Trophoblast cell (in vitro differentiated cells and primary cell): ENCODE results near the gene CDCP1. TPM values are rescaled to one million over a fixed set of nuclear protein-coding genes. Genes with fewer than 3 reads are reported as not detected.

Source experiments
- DNase-seq, 2 donors: peaks; one replicate each; pipeline ENCODE4 v3.0.0-alpha.2; 2016
- H2AFZ ChIP-seq: 2 replicates; pipeline ENCODE4 v1.6.1; 2013; ENCODE audit warnings: low read length, moderate library complexity, mild to moderate bottlenecking; ENCODE audit not compliant: insufficient read depth, poor library complexity
- H2AK5ac ChIP-seq: 2 replicates; pipeline ENCODE4 v1.6.1; 2013; ENCODE audit warnings: mild to moderate bottlenecking, low read length
- H2BK120ac ChIP-seq: 2 replicates; pipeline ENCODE4 v1.6.1; 2013; ENCODE audit warnings: low read length, mild to moderate bottlenecking, moderate library complexity; ENCODE audit not compliant: insufficient read depth, poor library complexity
- H2BK12ac ChIP-seq: 2 replicates; pipeline ENCODE4 v1.6.1; 2013; ENCODE audit warnings: mild to moderate bottlenecking, low read length, moderate library complexity
- H2BK5ac ChIP-seq: 2 replicates; pipeline ENCODE4 v1.6.1; 2013; ENCODE audit warnings: low read length, low read depth, moderate library complexity, mild to moderate bottlenecking; ENCODE audit not compliant: poor library complexity
- H3K14ac ChIP-seq: 2 replicates; pipeline ENCODE4 v1.6.1; 2013; ENCODE audit warnings: mild to moderate bottlenecking, low read length
- H3K18ac ChIP-seq: 2 replicates; pipeline ENCODE4 v1.6.1; 2013; ENCODE audit warnings: mild to moderate bottlenecking, low read length
- H3K23ac ChIP-seq: 2 replicates; pipeline ENCODE4 v1.6.1; 2013; ENCODE audit warnings: low read length
- H3K27ac ChIP-seq: 2 replicates; pipeline ENCODE4 v1.5.1; 2013; ENCODE audit warnings: low read depth, mild to moderate bottlenecking, inconsistent platforms, low read length, moderate library complexity
- H3K27me3 ChIP-seq: 2 replicates; pipeline ENCODE4 v1.6.1; 2013; ENCODE audit warnings: inconsistent platforms, mild to moderate bottlenecking, low read length, moderate library complexity; ENCODE audit not compliant: insufficient read depth
- H3K36me3 ChIP-seq, 2 experiments: 1 replicate in 1 of 2; 2 replicates in 1 of 2; pipeline ENCODE4 v1.6.1; 2013; ENCODE audit warnings: low read length in 2 of 2, mild to moderate bottlenecking in 2 of 2, moderate library complexity in 1 of 2; ENCODE audit not compliant: insufficient read depth in 2 of 2, control insufficient read depth in 1 of 2
- H3K4ac ChIP-seq: 2 replicates; pipeline ENCODE4 v1.6.1; 2013; ENCODE audit warnings: low read depth, mild to moderate bottlenecking, low read length, moderate library complexity
- H3K4me1 ChIP-seq, 2 experiments: 1 replicate in 1 of 2; 2 replicates in 1 of 2; pipeline ENCODE4 v1.6.1; 2013; ENCODE audit warnings: low read length in 2 of 2, mild to moderate bottlenecking in 2 of 2, moderate library complexity in 1 of 2; ENCODE audit not compliant: insufficient read depth in 2 of 2, control insufficient read depth in 1 of 2
- H3K4me2 ChIP-seq: 2 replicates; pipeline ENCODE4 v1.6.1; 2013; ENCODE audit warnings: inconsistent platforms, mild to moderate bottlenecking, low read length, moderate library complexity
- H3K4me3 ChIP-seq: 2 replicates; pipeline ENCODE4 v1.5.1; 2013; ENCODE audit warnings: mild to moderate bottlenecking, low read depth, low read length, inconsistent platforms
- H3K79me1 ChIP-seq: one replicate; pipeline ENCODE4 v1.6.1; 2013; ENCODE audit warnings: low read length
- H3K79me2 ChIP-seq: 2 replicates; pipeline ENCODE4 v1.6.1; 2013; ENCODE audit warnings: low read length, mild to moderate bottlenecking; ENCODE audit not compliant: control insufficient read depth, insufficient read depth, poor library complexity
- H3K9ac ChIP-seq: 2 replicates; pipeline ENCODE4 v1.6.1; 2013; ENCODE audit warnings: mild to moderate bottlenecking, low read length
- H3K9me3 ChIP-seq: 2 replicates; pipeline ENCODE4 v1.6.1; 2013; ENCODE audit warnings: low read depth, mild to moderate bottlenecking, control low read depth, inconsistent platforms, low read length; ENCODE audit not compliant: insufficient read depth
- H4K12ac ChIP-seq: 2 replicates; pipeline ENCODE4 v1.6.1; 2013; ENCODE audit warnings: low read depth, mild to moderate bottlenecking, low read length, moderate library complexity
- H4K8ac ChIP-seq: 2 replicates; pipeline ENCODE4 v1.6.1; 2013; ENCODE audit warnings: low read depth, mild to moderate bottlenecking, low read length, moderate library complexity
- H4K91ac ChIP-seq: one replicate; pipeline ENCODE4 v1.6.1; 2013; ENCODE audit warnings: low read depth, mild to moderate bottlenecking, low read length, moderate library complexity
- WGBS: extraction: QIAGEN DNeasy Blood & Tissue Kit; methylation state at CpG from one replicate; pipeline ENCODE4 v1.1.7; 2013; ENCODE audit warnings: missing lambda C conversion rate; ENCODE audit not compliant: insufficient read length, insufficient coverage; ENCODE audit errors: extremely low coverage; 5-methylcytosine and 5-hydroxymethylcytosine counted together
- polyA plus RNA-seq: library from polyadenylated mRNA; stranded (reverse); fragments of 200-250 nt; gene quantifications from 2 replicates; pipeline ENCODE4 v1.2.3, GENCODE V29; 2013

The CDCP1 gene
- 3.7 and 4.1 TPM in 2 replicates for polyA plus RNA-seq

- H3K9ac ChIP-seq, result peak within 1 kb of the TSS; percentile 41
- H2BK5ac ChIP-seq, result no peak within 1 kb of the TSS
- H3K4ac ChIP-seq, result no peak within 1 kb of the TSS
- no peaks in the 10 kb centered on the region for H3K79me1 ChIP-seq
- H4K12ac ChIP-seq, result peak within 1 kb of the TSS; percentile 12
- H3K23ac ChIP-seq, result no peak within 1 kb of the TSS
- peaks cover 9 to 14% of the 10 kb centered on the region in 2 experiments for H3K4me1 ChIP-seq
- peaks cover 2% of the 10 kb centered on the region for H3K79me2 ChIP-seq
- no peaks in the 10 kb centered on the region for H3K9me3 ChIP-seq
- H2AFZ ChIP-seq, result peak within 1 kb of the TSS; percentile 47
- H2BK120ac ChIP-seq, result no peak within 1 kb of the TSS
- WGBS, result no CpG with 5 or more reads among the region's 92 CpGs
- no peaks in the 10 kb centered on the region for H3K36me3 ChIP-seq
- H3K4me3 ChIP-seq, result peak within 1 kb of the TSS; percentile 73
- H4K8ac ChIP-seq, result peak within 1 kb of the TSS; percentile 7
- H3K27me3 ChIP-seq, result peaks cover 7% of the 10 kb centered on the region
- DNase-seq, result peak in 1 of 2 donors; percentile 52
- H3K4me2 ChIP-seq, result peak within 1 kb of the TSS; percentile 89
- peak within 1 kb of the TSS; percentile 9 for H4K91ac ChIP-seq
- H2AK5ac ChIP-seq, result no peak within 1 kb of the TSS
- H3K27ac ChIP-seq, result no peak within 1 kb of the TSS
- H2BK12ac ChIP-seq, result no peak within 1 kb of the TSS
- peak within 1 kb of the TSS; percentile 3 for H3K18ac ChIP-seq
- H3K14ac ChIP-seq, result peak within 1 kb of the TSS; percentile 5
Measured at GRCh38 chr3:45145681-45146614, at the start of gene CDCP1. Gene CDCP1, minus strand, starts transcription at chr3:45146378. Its CDS starts 91 bp downstream, at chr3:45146287.

- no peak overlapping the region for H2BK120ac ChIP-seq
- H4K8ac ChIP-seq, result no peak overlapping the region
- H3K23ac ChIP-seq, result no peak overlapping the region
- H4K91ac ChIP-seq, result no peak overlapping the region
- no peak overlapping the region for H3K9ac ChIP-seq
- peak; percentile 56 to 73 for DNase-seq
- no peak overlapping the region for H4K12ac ChIP-seq
- no peak overlapping the region for H3K4me3 ChIP-seq
- H2BK12ac ChIP-seq, result no peak overlapping the region
- H3K9me3 ChIP-seq, result no peaks in the 10 kb centered on the region
- no peaks in the 10 kb centered on the region for H3K79me1 ChIP-seq
- no peak overlapping the region for H3K27ac ChIP-seq
- no peak overlapping the region for H2BK5ac ChIP-seq
- H3K4me1 ChIP-seq, result peaks cover 3 to 5% of the 10 kb centered on the region in 2 experiments
- no peak overlapping the region for H3K14ac ChIP-seq
- H3K27me3 ChIP-seq, result no peaks in the 10 kb centered on the region
- no peak overlapping the region for H2AK5ac ChIP-seq
- no peak overlapping the region for H3K18ac ChIP-seq
- no peaks in the 10 kb centered on the region for H3K79me2 ChIP-seq
- H2AFZ ChIP-seq, result no peak overlapping the region
- H3K4me2 ChIP-seq, result no peak overlapping the region
- WGBS, result no CpG with 5 or more reads among the region's 5 CpGs
- no peak overlapping the region for H3K4ac ChIP-seq
- no peaks in the 10 kb centered on the region for H3K36me3 ChIP-seq
Measured at GRCh38 chr3:45194791-45195190, 48.6 kb upstream of the CDCP1 start.

GRCh38 chr3:45191924-45192417, 45.8 kb upstream of the CDCP1 start:
- no CpG with 5 or more reads among the region's 3 CpGs for WGBS
- H2BK120ac ChIP-seq, result no peak overlapping the region
- H2AK5ac ChIP-seq, result no peak overlapping the region
- H3K23ac ChIP-seq, result no peak overlapping the region
- no peak overlapping the region for H4K8ac ChIP-seq
- H3K14ac ChIP-seq, result no peak overlapping the region
- no peaks in the 10 kb centered on the region for H3K79me1 ChIP-seq
- H3K36me3 ChIP-seq, result no peaks in the 10 kb centered on the region
- no peak overlapping the region for H2BK5ac ChIP-seq
- H3K27me3 ChIP-seq, result no peaks in the 10 kb centered on the region
- no peaks in the 10 kb centered on the region for H3K79me2 ChIP-seq
- no peak overlapping the region for H3K9ac ChIP-seq
- no peaks in the 10 kb centered on the region for H3K9me3 ChIP-seq
- no peak overlapping the region for H3K4me2 ChIP-seq
- no peak overlapping the region for H2BK12ac ChIP-seq
- H3K4me1 ChIP-seq, result no peaks in the 10 kb centered on the region
- no peak for DNase-seq
- H3K4me3 ChIP-seq, result peak overlapping the region; percentile 31
- no peak overlapping the region for H3K27ac ChIP-seq
- H4K91ac ChIP-seq, result no peak overlapping the region
- H4K12ac ChIP-seq, result no peak overlapping the region
- H2AFZ ChIP-seq, result no peak overlapping the region
- no peak overlapping the region for H3K4ac ChIP-seq
- H3K18ac ChIP-seq, result no peak overlapping the region

- WGBS, result no CpG with 5 or more reads among the region's 4 CpGs
- Histone ChIP-seq H4K12ac (no peak overlapping the region), H3K79me2 (no peaks in the 10 kb centered on the region), H3K4me1 (no peaks in the 10 kb centered on the region), H3K23ac (no peak overlapping the region), H2BK12ac (no peak overlapping the region), H3K4ac (no peak overlapping the region), H3K27ac (no peak overlapping the region), H2AK5ac (no peak overlapping the region), H3K36me3 (no peaks in the 10 kb centered on the region), H3K14ac (no peak overlapping the region), H4K91ac (no peak overlapping the region), H3K27me3 (no peaks in the 10 kb centered on the region), H3K79me1 (no peaks in the 10 kb centered on the region), H2AFZ (no peak overlapping the region), H2BK5ac (no peak overlapping the region), H3K18ac (no peak overlapping the region), H4K8ac (no peak overlapping the region), H2BK120ac (no peak overlapping the region), H3K4me3 (peak overlapping the region; percentile 31), H3K9ac (no peak overlapping the region), H3K4me2 (no peak overlapping the region), H3K9me3 (no peaks in the 10 kb centered on the region)
- no peak for DNase-seq
Measured at GRCh38 chr3:45191424-45191823, 45.2 kb upstream of the CDCP1 start.
